Lower leg skin (tissue), 3 donors: Measurements from ENCODE around the gene UPF1.

Source experiments
- CTCF ChIP-seq, 3 donors: fragments of 450-650 bp; IDR thresholded peaks; one replicate each; pipeline ENCODE4 v1.5.1; 2016; ENCODE audit warnings: antibody characterized with exemption in 3 of 3, mild to moderate bottlenecking in 3 of 3, moderate library complexity in 2 of 3
- POLR2A ChIP-seq, 2 donors: fragments of 450-650 bp; IDR thresholded peaks; one replicate each; pipeline ENCODE4 v1.6.1; 2016 to 2017; ENCODE audit warnings: antibody characterized with exemption in 2 of 2, mild to moderate bottlenecking in 1 of 2, moderate library complexity in 1 of 2

GRCh38 chr19:18867199-18867598 is 35.4 kb downstream of the UPF1 start:
- TF ChIP-seq CTCF (IDR thresholded peaks at IDR 0.05) (no peak), POLR2A (IDR thresholded peaks at IDR 0.05) (no peak)
